Fibroblast of villous mesenchyme (primary cell): ENCODE data around the gene ATF6. TPM values are rescaled to one million over a fixed set of nuclear protein-coding genes. Genes with fewer than 3 reads are reported as not detected.

ENCODE experiments used
- DNase-seq: peaks from one replicate; pipeline ENCODE4 v3.0.0-alpha.2; 2010; ENCODE audit warnings: low read depth
- H3K4me3 ChIP-seq: 2 replicates; pipeline ENCODE4 v1.5.1; 2011; ENCODE audit warnings: low read depth, mild to moderate bottlenecking, low read length
- CTCF ChIP-seq: IDR thresholded peaks from 2 replicates; pipeline ENCODE4 v1.5.1; 2012; ENCODE audit warnings: low read depth, mild to moderate bottlenecking, low read length; ENCODE audit not compliant: insufficient read depth
- total RNA-seq: library from RNA; depleted of rRNA; stranded (reverse); fragments of >200 nt; gene quantifications from 2 replicates; pipeline ENCODE4 v1.2.3, GENCODE V29; 2012

The ATF6 gene
- total RNA-seq, 1 donor, result 32.8 TPM

- peak; percentile 56 for TF ChIP-seq CTCF
- no peak for DNase-seq
- no peak overlapping the region for H3K4me3 ChIP-seq
These were observed 139.3 kb downstream of the ATF6 start for GRCh38 chr1:161905269-161905884.

GRCh38 chr1:161907265-161907664 lies 141.1 kb downstream of the ATF6 start:
- DNase-seq, result no peak
- no peak for TF ChIP-seq CTCF
- no peak overlapping the region for H3K4me3 ChIP-seq

- H3K4me3 ChIP-seq, result no peak overlapping the region
- no peak for DNase-seq
- no peak for TF ChIP-seq CTCF
These were observed 142.1 kb downstream of the ATF6 start for GRCh38 chr1:161908264-161908663.

- TF ChIP-seq CTCF, result no peak
- peak; percentile 36 for DNase-seq
- no peak overlapping the region for H3K4me3 ChIP-seq
These were observed 144.5 kb downstream of the ATF6 start for GRCh38 chr1:161910604-161911003.

- DNase-seq, result no peak
- TF ChIP-seq CTCF, result no peak
- no peak overlapping the region for H3K4me3 ChIP-seq
These were observed 147.5 kb downstream of the ATF6 start for GRCh38 chr1:161913482-161914140.

- no peak for TF ChIP-seq CTCF
- no peak overlapping the region for H3K4me3 ChIP-seq
- DNase-seq, result no peak
These were observed 148.5 kb downstream of the ATF6 start for GRCh38 chr1:161914595-161914994.

- no peak for TF ChIP-seq CTCF
- DNase-seq, result no peak
- no peak overlapping the region for H3K4me3 ChIP-seq
These were observed 149.0 kb downstream of the ATF6 start for GRCh38 chr1:161915051-161915503.
